ENCODE measurements around the gene TPT1. TPM values are rescaled to one million over a fixed set of nuclear protein-coding genes. Genes with fewer than 3 reads are reported as not detected.

The TPT1 gene
- total and polyA plus RNA-seq, 9 of the 15 experiments (the other 6 are each of a cell fraction or from before 2014, with no cell fraction given), result 602 to 2,508 (median 1,784) TPM

GRCh38 chr13:45340422-45341033 lies 455 bp downstream of the TPT1 start (continued):
- TF ChIP-seq POLR2B (IDR thresholded peaks at IDR 0.05; ENCODE audit: low read depth, partially characterized antibody), result no peak
- no peak for TF ChIP-seq ARID2 (IDR thresholded peaks at IDR 0.05)
- no peak; the same call in 1 of the 2 replicates for TF ChIP-seq MAX (CRISPR knock-in tag; IDR thresholded peaks at IDR 0.05)
- TF ChIP-seq ZBTB17 (CRISPR knock-in tag; IDR thresholded peaks at IDR 0.05), result 0 out of 2 replicates have a peak, but pooled peaks have one; percentile 33
- peak; percentile 60; the same call in 1 of the 2 replicates for TF ChIP-seq ETV5 (CRISPR knock-in tag; IDR thresholded peaks at IDR 0.05; ENCODE audit: low read depth)
- peak; percentile 50; the same call in 1 of the 2 replicates for TF ChIP-seq ZNF431 (CRISPR knock-in tag; IDR thresholded peaks at IDR 0.05)
- TF ChIP-seq RHOXF2B (CRISPR knock-in tag; conservative IDR thresholded peaks at IDR 0.05), result no peak
- no peak for TF ChIP-seq ZFP36 (IDR thresholded peaks at IDR 0.05; ENCODE audit: low read depth, low read length, partially characterized antibody)
- no peak for TF ChIP-seq MCM7 (IDR thresholded peaks at IDR 0.05)
- TF ChIP-seq CHCHD3 (CRISPR knock-in tag; IDR thresholded peaks at IDR 0.05), result no peak
- 0 out of 2 replicates have a peak, but pooled peaks have one; percentile 38 for TF ChIP-seq MBD2 (IDR thresholded peaks at IDR 0.05; ENCODE audit: borderline replicate concordance, low read depth)
- no peak for TF ChIP-seq ZNF436 (CRISPR knock-in tag; IDR thresholded peaks at IDR 0.05)
- no peak for TF ChIP-seq DLX4 (CRISPR knock-in tag; IDR thresholded peaks at IDR 0.05)
- TF ChIP-seq HOMEZ (CRISPR knock-in tag; IDR thresholded peaks at IDR 0.05), result no peak
- no peak for TF ChIP-seq AFF1 (IDR thresholded peaks at IDR 0.05; ENCODE audit: low read depth in 1 of 2, partially characterized antibody in 2 of 2)
- peak; percentile 79; the same call in 1 of the 2 replicates for TF ChIP-seq EP400 (IDR thresholded peaks at IDR 0.05)
- no peak for TF ChIP-seq ZNF23 (CRISPR knock-in tag; IDR thresholded peaks at IDR 0.05)
- peak; percentile 15 for TF ChIP-seq TAF1 (IDR thresholded peaks at IDR 0.05; ENCODE audit: control insufficient read depth, extremely low read depth, insufficient read depth, low read length, severe bottlenecking)
- TF ChIP-seq FOXP4 (CRISPR knock-in tag; IDR thresholded peaks at IDR 0.05; ENCODE audit: borderline replicate concordance), result no peak
- TF ChIP-seq BRD4 (IDR thresholded peaks at IDR 0.05), result peak; percentile 96
- TF ChIP-seq NFRKB (IDR thresholded peaks at IDR 0.05; ENCODE audit: low read depth), result peak; percentile 82; the same call in 1 of the 2 replicates
